SK-N-MC (cell line): ENCODE measurements around the gene MESP2.
"Not testable (repeated sequence)": the region's sequence is repeated elsewhere in the genome, so short reads cannot be mapped to it uniquely, and the experiment has no call there.

ENCODE experiments used
- DNase-seq: peaks from one replicate; pipeline ENCODE4 v3.0.0-alpha.2; 2011; ENCODE audit warnings: low read depth, low spot score
- H3K27ac ChIP-seq: fragments of 200-600 bp; sonication (generic); 2 replicates; pipeline ENCODE4 v1.5.1; 2016; ENCODE audit warnings: mixed run types
- H3K36me3 ChIP-seq: fragments of 200-600 bp; sonication (generic); 2 replicates; pipeline ENCODE4 v1.6.1; 2017; ENCODE audit warnings: antibody characterized with exemption, low read length, mixed read lengths; ENCODE audit not compliant: insufficient read depth
- H3K4me3 ChIP-seq: fragments of 200-600 bp; sonication (generic); 2 replicates; pipeline ENCODE4 v1.5.1; 2016
- H3K9ac ChIP-seq: fragments of 200-600 bp; sonication (generic); 2 replicates; pipeline ENCODE4 v1.8.0; 2017; ENCODE audit warnings: mixed run types, mixed read lengths; ENCODE audit not compliant: insufficient read length
- H3K9me3 ChIP-seq: fragments of 200-600 bp; sonication (generic); 2 replicates; pipeline ENCODE4 v1.6.1; 2017; ENCODE audit warnings: low read depth, mild to moderate bottlenecking, antibody characterized with exemption, low read length, moderate library complexity, mixed read lengths
- EZH2 ChIP-seq: fragments of 200-600 bp; sonication (generic); IDR thresholded peaks from one replicate; pipeline ENCODE4 v1.6.1; 2017; ENCODE audit warnings: antibody characterized with exemption
- FOXP2 ChIP-seq: optimal IDR thresholded peaks from 2 replicates; pipeline ENCODE3; 2011; ENCODE audit warnings: mild to moderate bottlenecking, moderate library complexity; ENCODE audit not compliant: insufficient read depth; ENCODE audit errors: extremely low read length, control extremely low read depth
- POLR2AphosphoS5 ChIP-seq: IDR thresholded peaks from 2 replicates; pipeline ENCODE4 v1.6.1; 2012; ENCODE audit warnings: mild to moderate bottlenecking, low read depth, low read length, borderline replicate concordance

MESP2 gene

DNA sequence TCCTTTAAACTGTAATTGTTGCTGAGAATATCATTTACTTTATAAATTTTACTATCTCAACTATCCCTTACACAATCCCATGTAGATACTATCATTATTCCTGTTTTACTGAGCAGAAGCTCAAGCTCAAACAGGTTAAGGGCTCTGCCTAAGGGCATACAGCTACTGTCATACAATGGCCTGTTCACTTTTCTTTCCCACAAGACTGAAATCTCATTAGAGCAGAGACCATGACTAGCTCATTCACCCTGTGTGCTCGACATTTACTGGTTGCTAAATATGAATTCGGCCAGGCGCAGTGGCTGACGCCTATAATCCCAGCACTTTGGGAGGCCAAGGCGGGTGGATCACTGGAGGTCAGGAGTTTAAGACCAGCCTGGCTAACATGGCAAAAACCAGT, 1.6 kb upstream of the MESP2 start:
- no peak for DNase-seq
- no peak overlapping the region for H3K9ac ChIP-seq
- no peak overlapping the region for H3K4me3 ChIP-seq

DNA sequence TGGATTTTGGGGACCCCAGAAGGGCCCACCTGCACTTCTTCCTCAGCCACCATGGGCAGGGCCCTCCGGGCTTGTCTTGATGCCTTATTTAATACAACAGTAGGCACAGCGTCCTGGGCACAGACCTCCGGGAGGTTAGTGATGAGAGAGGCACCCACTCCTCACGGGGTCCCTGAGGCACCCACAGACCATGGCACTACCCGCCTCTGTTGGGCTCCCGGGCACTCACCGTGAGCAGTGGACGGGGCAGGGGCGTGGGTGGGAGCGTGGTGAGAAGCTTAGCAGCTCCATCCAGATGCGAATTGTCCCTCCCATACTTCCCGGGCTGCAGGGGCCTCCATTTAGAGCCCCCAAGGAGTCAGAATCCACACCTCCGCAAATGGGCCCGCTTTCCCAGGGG, 317 bp upstream of the MESP2 start:
- Histone ChIP-seq H3K9ac (no peak overlapping the region), H3K9me3 (no peaks in the 10 kb centered on the region), H3K27ac (no peak overlapping the region), H3K36me3 (no peaks in the 10 kb centered on the region), H3K4me3 (no peak overlapping the region)
- TF ChIP-seq POLR2AphosphoS5 = no peak
- no peak for TF ChIP-seq EZH2
- TF ChIP-seq FOXP2 = no peak
- DNase-seq = no peak

More for the DNA sequence above, 1.6 kb upstream of the MESP2 start:
- H3K9me3 ChIP-seq = no peaks in the 10 kb centered on the region
- no peak for TF ChIP-seq FOXP2
- no peak for TF ChIP-seq EZH2
- TF ChIP-seq POLR2AphosphoS5 = no peak
- no peak overlapping the region for H3K27ac ChIP-seq
- H3K36me3 ChIP-seq = no peaks in the 10 kb centered on the region

DNA sequence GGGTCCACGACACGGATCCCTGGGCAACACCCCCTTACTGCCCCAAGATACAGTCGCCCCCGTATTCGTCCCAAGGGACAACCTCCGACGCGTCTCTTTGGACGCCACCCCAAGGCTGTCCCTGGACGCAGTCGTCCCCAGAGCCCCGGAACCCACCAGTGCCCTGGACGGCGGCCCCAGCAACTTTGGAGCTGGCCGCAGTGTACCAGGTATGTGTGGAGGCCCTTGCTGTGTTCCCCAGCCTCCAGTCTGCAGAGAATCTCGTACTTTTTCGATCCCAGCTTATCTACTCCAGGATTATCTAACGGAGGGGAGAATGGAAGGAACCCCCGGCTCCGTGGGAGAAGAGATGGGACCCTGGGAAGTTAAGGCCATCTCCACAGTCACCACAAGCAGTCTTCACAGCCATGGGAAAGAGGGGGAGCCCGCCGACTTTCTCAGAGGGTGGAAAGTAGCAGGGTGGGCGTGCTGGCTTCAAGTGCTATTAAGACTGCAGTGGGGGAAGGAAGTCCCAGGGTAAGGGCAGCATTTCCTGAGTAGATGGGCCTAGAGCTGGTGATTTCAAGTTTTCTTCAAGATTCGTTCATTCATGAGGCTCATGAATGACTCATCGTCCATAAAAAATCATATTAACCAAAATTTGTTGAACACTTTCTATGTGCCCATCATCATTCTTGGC, 1.1 kb downstream of the MESP2 start:
- Histone ChIP-seq H3K4me3 (no peak overlapping the region), H3K36me3 (no peaks in the 10 kb centered on the region), H3K27ac (no peak overlapping the region), H3K9me3 (no peaks in the 10 kb centered on the region), H3K9ac (no peak overlapping the region)
- DNase-seq = no peak
- TF ChIP-seq EZH2 (no peak), POLR2AphosphoS5 (no peak), FOXP2 (no peak)

DNA sequence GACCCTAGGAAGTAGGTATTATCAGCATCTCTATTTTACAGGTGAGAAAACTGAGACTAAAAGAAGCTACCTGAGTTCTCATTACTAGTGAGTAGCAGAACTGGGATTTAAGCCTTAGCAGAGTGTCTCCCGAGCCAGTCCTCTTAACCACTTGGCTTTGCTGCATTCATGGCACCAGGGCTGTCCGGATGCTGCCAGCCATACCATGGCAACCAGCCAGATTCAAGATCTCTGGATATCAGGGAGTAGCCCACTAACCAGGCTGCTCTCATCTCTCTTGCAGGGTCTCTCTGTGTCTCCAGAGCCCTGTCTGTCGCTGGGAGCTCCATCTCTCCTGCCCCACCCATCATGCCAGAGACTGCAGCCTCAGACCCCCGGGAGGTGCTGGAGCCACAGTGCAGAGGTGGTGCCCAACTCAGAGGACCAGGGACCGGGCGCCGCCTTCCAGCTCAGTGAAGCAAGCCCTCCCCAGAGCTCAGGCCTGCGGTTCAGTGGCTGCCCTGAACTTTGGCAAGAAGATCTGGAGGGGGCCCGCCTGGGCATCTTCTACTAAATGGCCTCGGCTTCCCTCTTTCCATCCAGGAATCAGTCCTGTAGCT, 1.7 kb downstream of the MESP2 start:
- TF ChIP-seq FOXP2 (no peak), EZH2 (no peak), POLR2AphosphoS5 (no peak)
- Histone ChIP-seq H3K9ac (no peak overlapping the region), H3K36me3 (no peaks in the 10 kb centered on the region), H3K9me3 (no peaks in the 10 kb centered on the region), H3K27ac (no peak overlapping the region), H3K4me3 (no peak overlapping the region)
- no peak for DNase-seq

DNA sequence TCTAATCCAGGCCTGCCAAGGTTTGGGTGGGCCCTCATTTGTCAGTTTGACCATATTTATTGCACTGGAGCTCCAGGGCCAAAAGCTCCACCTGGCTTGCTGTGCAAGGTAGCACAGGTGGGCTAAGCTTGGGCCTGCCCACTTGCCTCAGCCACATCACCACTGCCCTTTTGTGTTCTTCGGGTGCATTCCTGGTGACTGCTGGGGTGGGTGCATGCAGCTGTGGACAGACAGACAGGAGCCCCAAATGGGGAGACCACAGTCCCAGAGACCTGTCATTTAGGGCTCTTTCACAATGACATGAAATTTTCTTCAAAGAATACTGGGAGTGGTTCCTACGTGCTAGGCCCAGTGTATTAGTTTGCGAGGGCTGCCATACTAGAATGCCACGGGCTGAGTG, 2.7 kb downstream of the MESP2 start:
- Histone ChIP-seq H3K9ac (no peak overlapping the region), H3K9me3 (no peaks in the 10 kb centered on the region), H3K27ac (no peak overlapping the region), H3K36me3 (no peaks in the 10 kb centered on the region), H3K4me3 (no peak overlapping the region)
- TF ChIP-seq POLR2AphosphoS5 (no peak), EZH2 (no peak), FOXP2 (no peak)
- no peak for DNase-seq

DNA sequence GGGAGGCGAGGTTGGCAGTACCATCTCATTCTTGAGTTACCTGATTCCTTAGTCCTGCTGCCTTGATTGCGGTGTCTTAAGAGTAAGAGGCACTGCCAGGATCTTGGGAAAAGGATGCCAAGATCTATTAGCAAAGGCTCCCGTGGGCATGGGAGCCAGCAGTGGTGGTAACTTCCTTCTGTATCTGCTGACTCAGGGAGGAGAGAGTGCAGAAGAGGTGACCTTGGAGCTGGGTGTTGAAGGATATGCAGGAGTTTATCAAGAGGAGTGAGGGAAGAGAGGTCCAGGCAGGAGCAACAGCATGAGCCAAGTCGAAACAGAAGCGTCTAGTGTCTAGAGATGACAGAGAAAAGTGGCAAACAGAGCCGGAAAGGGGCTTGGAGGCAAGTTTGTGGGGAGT, 4.5 kb downstream of the MESP2 start:
- TF ChIP-seq FOXP2 (no peak), EZH2 (no peak), POLR2AphosphoS5 (no peak)
- no peak overlapping the region for H3K27ac ChIP-seq
- no peak overlapping the region for H3K4me3 ChIP-seq
- DNase-seq = no peak
- H3K9ac ChIP-seq = no peak overlapping the region
- no peaks in the 10 kb centered on the region for H3K9me3 ChIP-seq
- no peaks in the 10 kb centered on the region for H3K36me3 ChIP-seq

DNA sequence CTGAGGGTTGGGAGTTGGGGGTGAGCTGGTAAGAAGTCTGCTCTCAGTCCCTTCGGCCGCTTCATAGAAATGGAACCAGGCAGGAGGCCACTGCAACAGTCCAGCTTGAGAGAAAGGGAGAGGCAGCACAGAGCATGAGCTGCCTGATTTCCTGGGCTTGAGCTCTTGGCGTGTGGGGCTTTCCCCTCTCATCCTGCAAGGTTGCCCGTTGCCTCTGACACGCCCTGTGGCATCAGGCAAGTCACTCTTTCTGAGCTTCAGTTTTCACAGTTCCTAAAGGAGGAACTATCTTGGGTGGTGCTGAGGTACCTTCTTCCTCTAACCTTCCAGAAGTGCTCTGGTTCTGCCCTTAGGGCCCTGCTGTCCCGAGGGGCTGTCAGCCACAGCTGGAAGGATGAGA, 4.9 kb downstream of the MESP2 start:
- H3K27ac ChIP-seq = no peak overlapping the region
- no peak overlapping the region for H3K9ac ChIP-seq
- no peak overlapping the region for H3K4me3 ChIP-seq
- no peaks in the 10 kb centered on the region for H3K36me3 ChIP-seq
- TF ChIP-seq POLR2AphosphoS5 (no peak), FOXP2 (no peak)
- DNase-seq = no peak
- H3K9me3 ChIP-seq = no peaks in the 10 kb centered on the region

DNA sequence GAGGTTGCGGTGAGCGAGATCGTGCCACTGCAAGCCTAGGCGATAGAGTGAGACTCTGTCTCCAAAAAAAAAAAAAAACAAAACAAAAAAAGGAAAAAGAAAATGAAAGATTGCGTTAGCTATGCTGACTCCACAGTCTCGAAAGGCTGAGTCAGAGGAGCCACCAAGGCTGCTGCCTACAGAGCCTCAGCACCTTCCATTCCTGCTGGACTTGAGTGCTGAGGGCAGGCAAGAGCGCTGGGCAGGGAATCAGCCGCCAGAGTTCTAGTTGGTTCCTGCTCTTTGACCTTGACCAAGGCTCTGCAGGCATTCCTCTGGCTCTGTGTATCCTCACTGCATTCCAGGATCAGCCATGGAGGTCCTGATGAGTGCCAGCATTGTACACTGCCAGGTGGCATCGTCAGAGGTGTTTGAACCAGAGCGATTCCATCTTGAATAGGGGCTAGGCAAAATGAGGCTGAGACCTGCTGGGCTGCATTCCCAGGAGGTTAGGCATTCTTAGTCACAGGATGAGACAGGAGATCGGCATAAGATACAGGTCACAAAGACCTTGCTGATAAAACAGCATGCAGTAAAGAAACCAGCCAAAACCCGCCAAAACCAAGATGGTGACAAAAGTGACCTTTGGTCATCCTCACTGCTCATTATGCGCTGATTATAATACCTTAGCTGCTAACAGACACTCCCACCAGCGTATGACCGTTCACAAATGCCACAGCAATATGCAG, 5.9 kb downstream of the MESP2 start:
- Histone ChIP-seq H3K27ac (no peak overlapping the region), H3K9ac (no peak overlapping the region), H3K4me3 (no peak overlapping the region), H3K36me3 (no peaks in the 10 kb centered on the region), H3K9me3 (no peaks in the 10 kb centered on the region)
- no peak for TF ChIP-seq FOXP2
- no peak for TF ChIP-seq EZH2
- DNase-seq = no peak

DNA sequence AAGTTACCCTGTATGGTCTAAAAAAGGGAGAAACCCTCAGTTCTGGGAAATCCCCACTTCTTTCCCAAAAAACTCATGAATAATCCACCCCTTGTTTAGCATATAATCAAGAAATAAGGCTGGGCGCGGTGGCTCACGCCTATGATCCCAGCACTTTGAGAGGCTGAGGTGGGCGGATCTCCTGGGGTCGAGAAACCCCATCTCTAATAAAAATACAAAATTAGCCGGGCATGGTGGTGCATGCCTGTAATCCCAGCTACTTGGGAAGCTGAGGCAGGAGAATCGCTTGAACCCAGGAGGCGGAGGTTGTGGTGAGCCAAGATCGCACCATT, 6.5 kb downstream of the MESP2 start:
- not testable (repeated sequence) for DNase-seq, H3K9me3 ChIP-seq, H3K9ac ChIP-seq, H3K27ac ChIP-seq, H3K36me3 ChIP-seq, H3K4me3 ChIP-seq
